Coronary artery (tissue), 2 donors: ENCODE data around the gene TBCEL.

Source experiments
- DNase-seq: peaks from one replicate; pipeline ENCODE4 v3.0.0-alpha.2; 2017; ENCODE audit warnings: low spot score
- H3K27ac ChIP-seq, 2 donors: fragments of 200-600 bp; sonication (generic); one replicate each; pipeline ENCODE4 v1.5.1; 2016 to 2019
- H3K4me3 ChIP-seq: fragments of 200-600 bp; sonication (generic); 2 replicates; pipeline ENCODE4 v1.5.1; 2016; ENCODE audit warnings: mild to moderate bottlenecking, moderate library complexity
- CTCF ChIP-seq: fragments of 200-600 bp; sonication (generic); IDR thresholded peaks from one replicate; pipeline ENCODE4 v1.5.1; 2019; ENCODE audit warnings: antibody characterized with exemption

Gene TBCEL

GRCh38 chr11:121137005-121137404 lies 113.1 kb downstream of the TBCEL start:
- no peak for DNase-seq
- no peak for TF ChIP-seq CTCF
- H3K27ac ChIP-seq, result no peak overlapping the region
- no peak overlapping the region for H3K4me3 ChIP-seq

- H3K27ac ChIP-seq, result no peak overlapping the region
- no peak for DNase-seq
- no peak for TF ChIP-seq CTCF
- H3K4me3 ChIP-seq, result no peak overlapping the region
Observed at GRCh38 chr11:121138259-121138658, 114.4 kb downstream of the TBCEL start.

- Histone ChIP-seq H3K4me3 (no peak overlapping the region), H3K27ac (no peak overlapping the region)
- TF ChIP-seq CTCF, result no peak
- DNase-seq, result no peak
Observed at GRCh38 chr11:121140369-121140768, 116.5 kb downstream of the TBCEL start.
